Activated T-cell treated with anti-CD3 and anti-CD28 coated beads for 1 hour (primary cell): ENCODE measurements around the gene TSPO.
A peak's percentile ranks its signal among the peaks of the same experiment; 100 is the strongest.

ENCODE experiments used
- DNase-seq: peaks from one replicate; pipeline ENCODE4 v3.0.0-alpha.2; 2020; ENCODE audit warnings: low read depth

Gene TSPO

GRCh38 chr22:43179146-43179910 lies 28.0 kb downstream of the TSPO start:
- no peak for DNase-seq

GRCh38 chr22:43179911-43180195 lies 28.5 kb downstream of the TSPO start:
- no peak for DNase-seq

GRCh38 chr22:43180670-43181069 lies 29.3 kb downstream of the TSPO start:
- no peak for DNase-seq

- DNase-seq: no peak
Measured at GRCh38 chr22:43181321-43182076, 30.1 kb downstream of the TSPO start.

GRCh38 chr22:43182118-43182517 lies 30.8 kb downstream of the TSPO start:
- no peak for DNase-seq

- DNase-seq: no peak
Measured at GRCh38 chr22:43182726-43183125, 31.4 kb downstream of the TSPO start.

- DNase-seq: no peak
Measured at GRCh38 chr22:43183496-43184277, 32.3 kb downstream of the TSPO start.

GRCh38 chr22:43185860-43186261 lies 34.5 kb downstream of the TSPO start:
- no peak for DNase-seq

GRCh38 chr22:43186272-43187170 lies 35.2 kb downstream of the TSPO start, which contains the start of gene TTLL12:
TSS of gene TTLL12 (minus strand) at chr22:43187134. CDS start at chr22:43187069, 65 bp downstream.
- DNase-seq: peak; percentile 50

GRCh38 chr22:43187171-43188099 lies 36.1 kb downstream of the TSPO start:
- peak; percentile 96 for DNase-seq

- DNase-seq: no peak
Measured at GRCh38 chr22:43188829-43189545, 37.6 kb downstream of the TSPO start.

GRCh38 chr22:43191831-43192230 lies 40.5 kb downstream of the TSPO start:
- no peak for DNase-seq

- DNase-seq: no peak
Measured at GRCh38 chr22:43197271-43197941, 46.0 kb downstream of the TSPO start.

GRCh38 chr22:43198126-43198525 lies 46.8 kb downstream of the TSPO start:
- DNase-seq: no peak

- no peak for DNase-seq
Measured at GRCh38 chr22:43198936-43199335, 47.6 kb downstream of the TSPO start.

- no peak for DNase-seq
Measured at GRCh38 chr22:43199541-43199940, 48.2 kb downstream of the TSPO start.

- DNase-seq: no peak
Measured at GRCh38 chr22:43200031-43200430, 48.7 kb downstream of the TSPO start.

- no peak for DNase-seq
Measured at GRCh38 chr22:43200555-43200954, 49.2 kb downstream of the TSPO start.

GRCh38 chr22:43201486-43202219 lies 50.3 kb downstream of the TSPO start:
- DNase-seq: no peak
